ENCODE measurements around the gene TMEM207. TPM values are rescaled to one million over a fixed set of nuclear protein-coding genes. Genes with fewer than 3 reads are reported as not detected.

TMEM207 gene
- total RNA-seq, 1 donor from 2014 or later: not detected

- DNase-seq (ENCODE audit: extremely low spot score in 2 of 2): no peak
- Histone ChIP-seq H3K27ac (no peak overlapping the region), H3K9me3 (no peaks in the 10 kb centered on the region), H3K36me3 (no peaks in the 10 kb centered on the region), H3K27me3 (no peaks in the 10 kb centered on the region), H3K4me3 (no peak overlapping the region), H3K4me1 (no peaks in the 10 kb centered on the region)
- no peak for TF ChIP-seq POLR2AphosphoS5 (IDR thresholded peaks at IDR 0.05; ENCODE audit: insufficient read depth in 1 of 2, low read depth in 1 of 2)
- TF ChIP-seq CTCF (IDR thresholded peaks at IDR 0.05): no peak
- no peak for TF ChIP-seq POLR2A (IDR thresholded peaks at IDR 0.05)
- intact Hi-C loops (cut with DNase I): no loop called here
These were observed 18.2 kb upstream of the TMEM207 start for GRCh38 chr3:190467922-190468321.

- intact Hi-C loops (cut with DNase I): no loop called here
- Histone ChIP-seq H3K4me3 (no peak overlapping the region), H3K27me3 (no peaks in the 10 kb centered on the region), H3K36me3 (no peaks in the 10 kb centered on the region), H3K27ac (no peak overlapping the region), H3K9me3 (no peaks in the 10 kb centered on the region), H3K4me1 (no peaks in the 10 kb centered on the region)
- no peak for DNase-seq (ENCODE audit: extremely low spot score in 2 of 2)
- no peak for TF ChIP-seq POLR2AphosphoS5 (IDR thresholded peaks at IDR 0.05; ENCODE audit: insufficient read depth in 1 of 2, low read depth in 1 of 2)
- no peak for TF ChIP-seq POLR2A (IDR thresholded peaks at IDR 0.05)
- TF ChIP-seq CTCF (IDR thresholded peaks at IDR 0.05): no peak
These were observed 8.3 kb upstream of the TMEM207 start for GRCh38 chr3:190458040-190458439.

GRCh38 chr3:190456770-190457169 lies 7.1 kb upstream of the TMEM207 start:
- TF ChIP-seq CTCF (IDR thresholded peaks at IDR 0.05): no peak
- TF ChIP-seq POLR2AphosphoS5 (IDR thresholded peaks at IDR 0.05; ENCODE audit: insufficient read depth in 1 of 2, low read depth in 1 of 2): no peak
- no peak for TF ChIP-seq POLR2A (IDR thresholded peaks at IDR 0.05)
- no peaks in the 10 kb centered on the region for H3K9me3 ChIP-seq
- no peaks in the 10 kb centered on the region for H3K36me3 ChIP-seq
- no peak overlapping the region for H3K27ac ChIP-seq
- intact Hi-C loops (cut with DNase I): no loop called here
- no peaks in the 10 kb centered on the region for H3K4me1 ChIP-seq
- DNase-seq (ENCODE audit: extremely low spot score in 2 of 2): no peak
- no peaks in the 10 kb centered on the region for H3K27me3 ChIP-seq
- no peak overlapping the region for H3K4me3 ChIP-seq

- no peaks in the 10 kb centered on the region for H3K36me3 ChIP-seq
- intact Hi-C loops (cut with DNase I): no loop called here
- no peak for DNase-seq (ENCODE audit: extremely low spot score in 2 of 2)
- H3K27me3 ChIP-seq: no peaks in the 10 kb centered on the region
- no peaks in the 10 kb centered on the region for H3K4me1 ChIP-seq
- TF ChIP-seq POLR2A (IDR thresholded peaks at IDR 0.05): no peak
- TF ChIP-seq POLR2AphosphoS5 (IDR thresholded peaks at IDR 0.05; ENCODE audit: insufficient read depth in 1 of 2, low read depth in 1 of 2): no peak
- TF ChIP-seq CTCF (IDR thresholded peaks at IDR 0.05): no peak
- no peak overlapping the region for H3K27ac ChIP-seq
- H3K9me3 ChIP-seq: no peaks in the 10 kb centered on the region
- H3K4me3 ChIP-seq: no peak overlapping the region
These were observed 6.1 kb upstream of the TMEM207 start for GRCh38 chr3:190455828-190456227.

- Histone ChIP-seq H3K27me3 (no peaks in the 10 kb centered on the region), H3K9me3 (no peaks in the 10 kb centered on the region), H3K4me1 (no peaks in the 10 kb centered on the region), H3K4me3 (no peak overlapping the region), H3K36me3 (no peaks in the 10 kb centered on the region), H3K27ac (no peak overlapping the region)
- intact Hi-C loops (cut with DNase I): no loop called here
- TF ChIP-seq CTCF (IDR thresholded peaks at IDR 0.05) (no peak), POLR2AphosphoS5 (IDR thresholded peaks at IDR 0.05; ENCODE audit: insufficient read depth in 1 of 2, low read depth in 1 of 2) (no peak), POLR2A (IDR thresholded peaks at IDR 0.05) (no peak)
- no peak for DNase-seq (ENCODE audit: extremely low spot score in 2 of 2)
These were observed 1.4 kb downstream of the TMEM207 start for GRCh38 chr3:190448256-190448655.
